ENCODE measurements around the gene SYNCRIP. TPM values are rescaled to one million over a fixed set of nuclear protein-coding genes. Genes with fewer than 3 reads are reported as not detected.

The SYNCRIP gene
- polyA plus RNA-seq, 1 of the 3 experiments (the other 2 are of a cell fraction) = 15.9 TPM

DNA sequence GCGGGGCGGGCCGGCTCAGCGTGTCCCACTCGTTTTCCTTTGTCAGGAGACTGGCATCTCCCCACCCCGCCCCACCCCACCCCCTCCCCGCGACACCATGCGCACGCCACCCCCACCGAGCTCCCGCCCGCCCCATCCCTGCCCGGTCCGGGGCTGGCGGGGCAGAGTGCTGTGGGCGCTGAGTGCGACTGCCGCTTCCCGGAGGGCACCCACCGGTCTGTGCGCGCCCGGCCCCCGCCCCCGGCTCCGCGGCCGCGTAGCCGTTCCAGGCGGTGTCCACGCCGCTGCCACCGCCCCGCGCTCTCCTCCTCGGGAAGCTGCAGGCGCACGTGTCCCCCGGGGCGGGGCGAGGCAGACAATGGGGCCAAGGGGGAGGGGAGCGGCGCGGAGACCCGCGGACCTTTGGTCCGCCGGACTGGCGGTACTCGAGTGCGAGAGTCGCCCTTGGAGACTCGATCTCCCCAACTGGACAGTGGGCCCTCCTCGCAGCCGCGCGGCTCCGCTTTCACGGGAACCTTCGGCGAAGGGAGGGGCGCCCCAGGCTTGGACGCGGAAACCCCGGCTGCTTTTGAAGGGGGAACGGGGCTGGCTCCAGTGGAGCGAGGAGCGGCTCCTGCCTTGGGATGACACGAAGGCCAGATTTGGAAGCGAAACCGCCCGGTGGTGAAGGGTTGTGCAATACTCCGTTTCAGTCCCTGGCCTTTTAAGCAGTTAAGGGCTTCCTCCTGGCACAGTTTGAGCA is 1.0 kb upstream of the SYNCRIP start (continued):
- peak in 1 of 2 experiments; percentile 22; a peak in 1 of 4 replicates for TF ChIP-seq EP300 (IDR thresholded peaks at IDR 0.05; ENCODE audit: borderline replicate concordance in 1 of 2, low read depth in 1 of 2, low read length in 1 of 2)
- no peak for TF ChIP-seq RCOR1 (IDR thresholded peaks at IDR 0.05; ENCODE audit: low read length)
- no peak for TF ChIP-seq TEAD4 (IDR thresholded peaks at IDR 0.05; ENCODE audit: borderline replicate concordance, insufficient read depth)
- no peak for TF ChIP-seq TCF12 (IDR thresholded peaks at IDR 0.05)
- TF ChIP-seq FOXM1 (IDR thresholded peaks at IDR 0.05; ENCODE audit: low read depth) = no peak; the same call in 1 of the 2 replicates
- no peak for TF ChIP-seq JUND (IDR thresholded peaks at IDR 0.05)
- 0 out of 2 replicates have a peak, but pooled peaks have one; percentile 18 for TF ChIP-seq PBX3 (IDR thresholded peaks at IDR 0.05)
- TF ChIP-seq RFX5 (IDR thresholded peaks at IDR 0.05; ENCODE audit: low read length) = no peak
- peak; percentile 63 for TF ChIP-seq TAF1 (IDR thresholded peaks at IDR 0.05; ENCODE audit: borderline replicate concordance, low read depth, low read length)
- no peak for TF ChIP-seq GABPA (IDR thresholded peaks at IDR 0.05; ENCODE audit: low read depth)

GRCh38 chr6:85641897-85642773 is 551 bp downstream of the SYNCRIP start:
- peak overlapping the region; percentile 98 for H3K27ac ChIP-seq (ENCODE audit: low read depth in 2 of 2, low read length in 1 of 2)
- H3K4me2 ChIP-seq = peak overlapping the region; percentile 91
- H3K9me2 ChIP-seq = no peaks in the 10 kb centered on the region
- H3K9me3 ChIP-seq = no peaks in the 10 kb centered on the region
- peaks cover 12% of the 10 kb centered on the region for H3F3A ChIP-seq (replicated peaks; ENCODE audit: insufficient read depth)
- peak; percentile 53 for DNase-seq
- H3K27me3 ChIP-seq (ENCODE audit: insufficient read depth) = no peaks in the 10 kb centered on the region
- H3K4me1 ChIP-seq (ENCODE audit: control insufficient read depth in 1 of 2, insufficient read depth in 2 of 2, low read depth in 1 of 2, low read length in 1 of 2) = peaks cover 10 to 12% of the 10 kb centered on the region in 2 experiments; a peak in 3 of 4 replicates
- ChIA-PET CTCF (interaction anchor here (0.8 to 1.4 kb wide), 3 partner anchors 18 to 49 kb away, joined by 3 to 6 read pairs (median 3); partner anchors contain the start of gene SNX14), POLR2A (interaction anchor here (0.8 to 8.1 kb wide), 12 partner anchors 10 to 1766 kb away, joined by 3 to 149 read pairs (median 7); partner anchors contain the start of genes SNX14 and ZNF292)
- 0 out of 2 replicates have a peak overlapping the region, but pooled peaks have one; percentile 29 for H2AFZ ChIP-seq (ENCODE audit: low read depth)
- H3K79me2 ChIP-seq (ENCODE audit: insufficient read depth) = peaks cover 63% of the 10 kb centered on the region
- peak overlapping the region; percentile 99 for H3K9ac ChIP-seq
- peak overlapping the region; percentile 95 to 97 for H3K4me3 ChIP-seq (ENCODE audit: low read depth in 2 of 2, low read length in 1 of 2)
- peaks cover 50% of the 10 kb centered on the region for H4K20me1 ChIP-seq (ENCODE audit: insufficient read depth)
- under 1% methylated on average over 42 of the region's 85 CpGs for WGBS (ENCODE audit: low lambda C conversion rate)
- H3K36me3 ChIP-seq (replicated peaks in 1 of 2; ENCODE audit: control insufficient read depth in 1 of 2, insufficient read depth in 2 of 2, low read length in 1 of 2) = peaks cover 30 to 32% of the 10 kb centered on the region in 2 experiments
- TF ChIP-seq GABPA (IDR thresholded peaks at IDR 0.05; ENCODE audit: low read depth) (no peak), RFX5 (IDR thresholded peaks at IDR 0.05; ENCODE audit: low read length) (no peak), FOXJ3 (CRISPR knock-in tag; IDR thresholded peaks at IDR 0.05) (no peak), RCOR1 (IDR thresholded peaks at IDR 0.05; ENCODE audit: low read length) (no peak), USF1 (IDR thresholded peaks at IDR 0.05; ENCODE audit: borderline replicate concordance, low read depth) (peak; percentile 28; the same call in 1 of the 2 replicates), MEF2A (IDR thresholded peaks at IDR 0.05; ENCODE audit: borderline replicate concordance, low read depth) (no peak), USF2 (IDR thresholded peaks at IDR 0.05; ENCODE audit: borderline replicate concordance, low read depth, low read length) (no peak), ZBTB33 (IDR thresholded peaks at IDR 0.05; ENCODE audit: borderline replicate concordance, low read depth) (no peak), SMC3 (IDR thresholded peaks at IDR 0.05; ENCODE audit: low read depth, low read length) (no peak), TEAD4 (IDR thresholded peaks at IDR 0.05; ENCODE audit: borderline replicate concordance, insufficient read depth) (0 out of 2 replicates have a peak, but pooled peaks have one; percentile 27), YY1 (IDR thresholded peaks at IDR 0.05; ENCODE audit: low read depth) (no peak), RXRA (IDR thresholded peaks at IDR 0.05; ENCODE audit: borderline replicate concordance, low read depth) (no peak), PBX3 (IDR thresholded peaks at IDR 0.05) (no peak; the same call in 1 of the 2 replicates), POLR2AphosphoS5 (IDR thresholded peaks at IDR 0.05; ENCODE audit: low read depth, low read length) (no peak), ELF1 (IDR thresholded peaks at IDR 0.05) (no peak)
- TF ChIP-seq, protein P1, sequence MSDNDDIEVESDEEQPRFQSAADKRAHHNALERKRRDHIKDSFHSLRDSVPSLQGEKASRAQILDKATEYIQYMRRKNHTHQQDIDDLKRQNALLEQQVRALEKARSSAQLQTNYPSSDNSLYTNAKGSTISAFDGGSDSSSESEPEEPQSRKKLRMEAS (IDR thresholded peaks at IDR 0.05; ENCODE audit: low read depth) = peak; percentile 86

Data from SK-N-SH (cell line).